GM12878 (cell line): ENCODE results near the gene GTPBP1. TPM values are rescaled to one million over a fixed set of nuclear protein-coding genes. Genes with fewer than 3 reads are reported as not detected.

ENCODE experiments used
- ATAC-seq: fragments of 200-7000 bp; cut with Tn5 transposase; 3 replicates; pipeline ENCODE4 v1.9.1; 2020; ENCODE audit warnings: mild to moderate bottlenecking, moderate library complexity
- BruUV-seq: library from RNA; stranded (reverse); fragments of 400-500 nt; replicated peaks from 2 replicates; lab custom pipeline; 2021; lab: Mats Ljungman, UMichigan
- CTCF ChIA-PET: fragments of 300-600 bp; sonication (Branson Sonifier 250); formaldehyde crosslinking; extraction: SDS; loops from one replicate; lab custom pipeline; 2021; ENCODE audit warnings: inconsistent platforms; lab: Yijun Ruan, JAX
- POLR2A ChIA-PET: fragments of 350-600 bp; formaldehyde crosslinking; extraction: SDS; loops from one replicate; lab custom pipeline; 2021; ENCODE audit warnings: inconsistent platforms; lab: Charles Lee
- RAD21 ChIA-PET: fragments of 300-600 bp; sonication (Branson Sonifier 250); formaldehyde crosslinking; loops from one replicate; lab custom pipeline; 2023; ENCODE audit warnings: antibody characterized with exemption; ENCODE audit not compliant: unreplicated experiment; lab: Charles Lee
- SMC1A ChIA-PET: fragments of 300-600 bp; sonication (Branson Sonifier 250); formaldehyde crosslinking; loops from one replicate; lab custom pipeline; 2023; ENCODE audit not compliant: unreplicated experiment, uncharacterized antibody; lab: Charles Lee
- DNase-seq: peaks from one replicate; pipeline ENCODE4 v3.0.0-alpha.2; 2011; ENCODE audit warnings: low read depth, low spot score
- FAIRE-seq: peaks from 3 replicates; lab custom pipeline; 2011; peaks lifted over from hg19 to GRCh38; lab: Jason Lieb, UNC
- H2AFZ ChIP-seq: 2 replicates; pipeline ENCODE4 v1.6.0; 2011; ENCODE audit warnings: low read depth, low read length, control low read depth; ENCODE audit not compliant: control insufficient read depth
- H3K27ac ChIP-seq: 2 replicates; pipeline ENCODE4 v1.5.1; 2011; ENCODE audit warnings: control low read depth; ENCODE audit not compliant: control insufficient read depth, insufficient read depth
- H3K27me3 ChIP-seq, 2 experiments: replicated peaks in 1 of 2; 2 replicates each; pipeline versions ENCODE4 v1.6.0 to v1.6.1; 2011; ENCODE audit warnings: low read length in 1 of 2; ENCODE audit not compliant: control insufficient read depth in 2 of 2, insufficient read depth in 2 of 2
- H3K36me3 ChIP-seq, 2 experiments: 2 replicates each; pipeline ENCODE4 v1.5.1; 2011; ENCODE audit warnings: low read length in 1 of 2; ENCODE audit not compliant: control insufficient read depth in 2 of 2, insufficient read depth in 2 of 2
- H3K4me1 ChIP-seq: 2 replicates; pipeline ENCODE4 v1.6.1; 2011; ENCODE audit warnings: mild to moderate bottlenecking, low read length, moderate library complexity, mixed read lengths; ENCODE audit not compliant: control insufficient read depth, insufficient read depth
- H3K4me2 ChIP-seq: 2 replicates; pipeline ENCODE4 v1.6.0; 2011; ENCODE audit warnings: control low read depth; ENCODE audit not compliant: control insufficient read depth, insufficient read depth
- H3K4me3 ChIP-seq: fragments of 200-600 bp; sonication (generic); 2 replicates; pipeline ENCODE4 v1.5.1; 2016
- H3K79me2 ChIP-seq: 2 replicates; pipeline ENCODE4 v1.6.0; 2011; ENCODE audit warnings: low read length; ENCODE audit not compliant: control insufficient read depth, insufficient read depth
- H3K9ac ChIP-seq: 2 replicates; pipeline ENCODE4 v1.8.0; 2011; ENCODE audit warnings: low read length, control low read depth, mixed read lengths; ENCODE audit not compliant: control insufficient read depth, insufficient read depth
- H3K9me3 ChIP-seq: replicated peaks from 3 replicates; pipeline ENCODE4 v1.5.1; 2011; ENCODE audit warnings: mild to moderate bottlenecking, low read length; ENCODE audit not compliant: control insufficient read depth, insufficient read depth
- H4K20me1 ChIP-seq: 2 replicates; pipeline ENCODE4 v1.6.0; 2011; ENCODE audit not compliant: control insufficient read depth, insufficient read depth
- CBX5 ChIP-seq: sonication (generic); IDR thresholded peaks from 2 replicates; pipeline ENCODE4 v1.6.1; 2016; ENCODE audit warnings: low read depth, moderate library complexity, mild to moderate bottlenecking, inconsistent platforms
- IRF4 ChIP-seq: IDR thresholded peaks from 2 replicates; pipeline ENCODE4 v1.6.1; 2011; ENCODE audit warnings: low read depth, low read length
- SUPT20H ChIP-seq: IDR thresholded peaks from 2 replicates; pipeline ENCODE4 v1.6.1; 2011; ENCODE audit warnings: low read depth, mild to moderate bottlenecking, low read length, moderate library complexity, borderline replicate concordance; ENCODE audit not compliant: control insufficient read depth
- ZNF274 ChIP-seq: IDR thresholded peaks from one replicate; pipeline ENCODE4 v1.8.0; 2011; ENCODE audit not compliant: insufficient read length, insufficient read depth
- WGBS: methylation state at CpG from one replicate; pipeline ENCODE4 v1.1.6; 2016; ENCODE audit warnings: low lambda C conversion rate; ENCODE audit not compliant: insufficient replicate concordance, insufficient coverage; ENCODE audit errors: missing lambda C conversion rate; 5-methylcytosine and 5-hydroxymethylcytosine counted together
- in situ Hi-C: fragments of 300-500 bp; cut with MboI; formaldehyde crosslinking; loops from 9 replicates; pipeline ENCODE4 v1.14.3; 2018; ENCODE audit warnings: mixed read lengths
- intact Hi-C: fragments of 100-400 bp; cut with micrococcal nuclease; formaldehyde crosslinking; loops from one replicate; pipeline ENCODE4 v1.14.2; 2022; ENCODE audit not compliant: unreplicated experiment
- polyA plus RNA-seq, 11 experiments: library from polyadenylated mRNA; depleted of rRNA in 4 of 11; unstranded in 6 of 11; stranded (reverse) in 5 of 11; fragments of >200 nt; fragmentation: Nextera tagmentation in 4 of 11; fragmentation: Illumina TruSeq in 1 of 11; extraction: Ambion mirVana in 4 of 11; extraction: Trizol in 1 of 11; gene quantifications; 1 replicate in 1 of 11; 2 replicates in 10 of 11; pipeline versions ENCODE4 v1.2.1 to v1.2.3, GENCODE V29; 2011 to 2016; ENCODE audit warnings: inconsistent platforms in 2 of 11, missing spikeins in 2 of 11, low read depth in 1 of 11
- total RNA-seq, 4 experiments: library from RNA; depleted of rRNA in 3 of 4; stranded (reverse); fragments of >200 nt in 3 of 4; fragmentation: Illumina TruSeq in 1 of 4; extraction: Trizol in 1 of 4; gene quantifications; 2 replicates each; pipeline versions ENCODE4 v1.2.1 to v1.2.3, GENCODE V29; 2013 to 2021
- TF ChIP-seq, protein P1 (sequence below): fragments of 450-650 bp; IDR thresholded peaks from 2 replicates; pipeline ENCODE4 v1.6.1; 2018; ENCODE audit warnings: mild to moderate bottlenecking, low read depth, moderate library complexity; ENCODE audit not compliant: partially characterized antibody
- TF ChIP-seq, protein P2 (sequence below): IDR thresholded peaks from 2 replicates; pipeline ENCODE4 v1.6.1; 2012; ENCODE audit warnings: low read length, inconsistent platforms
- TF ChIP-seq, protein P3 (sequence below): fragments of 450-650 bp; IDR thresholded peaks from 2 replicates; pipeline ENCODE4 v1.6.1; 2017; ENCODE audit warnings: mild to moderate bottlenecking

The GTPBP1 gene
- total and polyA plus RNA-seq, 10 of the 15 experiments (the other 5 are each of a cell fraction or from before 2014, with no cell fraction given) = 0.89 to 63.1 (median 34.2) TPM

DNA sequence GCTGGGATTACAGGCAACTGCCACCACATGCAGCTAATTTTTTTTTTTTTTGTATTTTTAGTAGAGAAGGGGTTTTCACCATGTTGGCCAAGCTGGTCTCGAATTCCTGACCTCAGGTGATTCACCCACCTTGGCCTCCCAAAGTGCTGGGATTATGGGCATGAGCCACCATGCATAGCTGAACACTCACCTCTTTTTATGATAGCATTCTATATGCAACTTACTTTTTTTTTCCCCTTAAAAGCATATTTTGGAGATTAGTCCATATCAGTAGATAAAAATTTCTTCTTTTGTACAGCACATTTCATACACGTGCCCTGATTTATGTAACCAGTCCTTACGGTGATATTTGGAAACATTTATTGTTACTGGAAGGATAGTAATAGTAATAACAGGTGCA, 14.6 kb downstream of the GTPBP1 start (continued):
- TF ChIP-seq, protein P1, sequence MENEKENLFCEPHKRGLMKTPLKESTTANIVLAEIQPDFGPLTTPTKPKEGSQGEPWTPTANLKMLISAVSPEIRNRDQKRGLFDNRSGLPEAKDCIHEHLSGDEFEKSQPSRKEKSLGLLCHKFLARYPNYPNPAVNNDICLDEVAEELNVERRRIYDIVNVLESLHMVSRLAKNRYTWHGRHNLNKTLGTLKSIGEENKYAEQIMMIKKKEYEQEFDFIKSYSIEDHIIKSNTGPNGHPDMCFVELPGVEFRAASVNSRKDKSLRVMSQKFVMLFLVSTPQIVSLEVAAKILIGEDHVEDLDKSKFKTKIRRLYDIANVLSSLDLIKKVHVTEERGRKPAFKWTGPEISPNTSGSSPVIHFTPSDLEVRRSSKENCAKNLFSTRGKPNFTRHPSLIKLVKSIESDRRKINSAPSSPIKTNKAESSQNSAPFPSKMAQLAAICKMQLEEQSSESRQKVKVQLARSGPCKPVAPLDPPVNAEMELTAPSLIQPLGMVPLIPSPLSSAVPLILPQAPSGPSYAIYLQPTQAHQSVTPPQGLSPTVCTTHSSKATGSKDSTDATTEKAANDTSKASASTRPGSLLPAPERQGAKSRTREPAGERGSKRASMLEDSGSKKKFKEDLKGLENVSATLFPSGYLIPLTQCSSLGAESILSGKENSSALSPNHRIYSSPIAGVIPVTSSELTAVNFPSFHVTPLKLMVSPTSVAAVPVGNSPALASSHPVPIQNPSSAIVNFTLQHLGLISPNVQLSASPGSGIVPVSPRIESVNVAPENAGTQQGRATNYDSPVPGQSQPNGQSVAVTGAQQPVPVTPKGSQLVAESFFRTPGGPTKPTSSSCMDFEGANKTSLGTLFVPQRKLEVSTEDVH = no peak
- TF ChIP-seq SUPT20H = no peak
- TF ChIP-seq, protein P2, sequence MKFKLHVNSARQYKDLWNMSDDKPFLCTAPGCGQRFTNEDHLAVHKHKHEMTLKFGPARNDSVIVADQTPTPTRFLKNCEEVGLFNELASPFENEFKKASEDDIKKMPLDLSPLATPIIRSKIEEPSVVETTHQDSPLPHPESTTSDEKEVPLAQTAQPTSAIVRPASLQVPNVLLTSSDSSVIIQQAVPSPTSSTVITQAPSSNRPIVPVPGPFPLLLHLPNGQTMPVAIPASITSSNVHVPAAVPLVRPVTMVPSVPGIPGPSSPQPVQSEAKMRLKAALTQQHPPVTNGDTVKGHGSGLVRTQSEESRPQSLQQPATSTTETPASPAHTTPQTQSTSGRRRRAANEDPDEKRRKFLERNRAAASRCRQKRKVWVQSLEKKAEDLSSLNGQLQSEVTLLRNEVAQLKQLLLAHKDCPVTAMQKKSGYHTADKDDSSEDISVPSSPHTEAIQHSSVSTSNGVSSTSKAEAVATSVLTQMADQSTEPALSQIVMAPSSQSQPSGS = no peak
- no peak for TF ChIP-seq CBX5

DNA sequence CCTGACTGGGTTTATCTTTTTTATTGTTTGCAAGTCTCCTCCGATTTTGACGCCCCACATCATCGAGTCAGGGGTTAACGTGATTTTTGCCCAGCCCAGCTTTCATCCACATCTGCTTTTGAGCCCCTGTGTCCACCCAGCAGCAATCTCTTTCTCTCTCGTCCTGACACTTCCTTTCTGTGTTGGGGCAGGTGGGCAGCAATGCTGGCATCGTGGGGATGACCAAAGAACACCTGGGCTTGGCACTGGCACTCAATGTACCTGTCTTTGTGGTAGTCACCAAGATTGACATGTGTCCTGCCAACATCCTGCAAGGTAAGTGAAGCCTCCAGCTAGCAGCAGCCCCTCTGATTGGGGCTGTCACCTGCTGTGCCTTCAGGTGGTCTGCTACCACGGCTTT, 15.8 kb downstream of the GTPBP1 start:
- DNase-seq = no peak
- SMC1A ChIA-PET = interaction anchor here (0.7 to 1.6 kb wide), 3 partner anchors 12 to 282 kb away, joined by 3 to 4 read pairs (median 3); partner anchors contain the start of gene TOMM22
- intact Hi-C loops = no loop called here
- WGBS = 80% methylated on average over 7 of the region's 7 CpGs
- TF ChIP-seq IRF4 (no peak), SUPT20H (no peak), ZNF274 (no peak)
- TF ChIP-seq, protein P3, sequence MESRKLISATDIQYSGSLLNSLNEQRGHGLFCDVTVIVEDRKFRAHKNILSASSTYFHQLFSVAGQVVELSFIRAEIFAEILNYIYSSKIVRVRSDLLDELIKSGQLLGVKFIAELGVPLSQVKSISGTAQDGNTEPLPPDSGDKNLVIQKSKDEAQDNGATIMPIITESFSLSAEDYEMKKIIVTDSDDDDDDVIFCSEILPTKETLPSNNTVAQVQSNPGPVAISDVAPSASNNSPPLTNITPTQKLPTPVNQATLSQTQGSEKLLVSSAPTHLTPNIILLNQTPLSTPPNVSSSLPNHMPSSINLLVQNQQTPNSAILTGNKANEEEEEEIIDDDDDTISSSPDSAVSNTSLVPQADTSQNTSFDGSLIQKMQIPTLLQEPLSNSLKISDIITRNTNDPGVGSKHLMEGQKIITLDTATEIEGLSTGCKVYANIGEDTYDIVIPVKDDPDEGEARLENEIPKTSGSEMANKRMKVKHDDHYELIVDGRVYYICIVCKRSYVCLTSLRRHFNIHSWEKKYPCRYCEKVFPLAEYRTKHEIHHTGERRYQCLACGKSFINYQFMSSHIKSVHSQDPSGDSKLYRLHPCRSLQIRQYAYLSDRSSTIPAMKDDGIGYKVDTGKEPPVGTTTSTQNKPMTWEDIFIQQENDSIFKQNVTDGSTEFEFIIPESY = no peak
- TF ChIP-seq, all 136 proteins: peak for 0
- Histone ChIP-seq H3K79me2 (no peaks in the 10 kb centered on the region), H3K4me2 (no peak overlapping the region), H3K36me3 (peaks cover 43 to 61% of the 10 kb centered on the region in 2 experiments), H2AFZ (no peak overlapping the region), H3K9ac (no peak overlapping the region), H3K9me3 (no peaks in the 10 kb centered on the region), H3K27ac (no peak overlapping the region), H3K4me1 (no peaks in the 10 kb centered on the region), H3K4me3 (no peak overlapping the region), H4K20me1 (no peaks in the 10 kb centered on the region), H3K27me3 (no peaks in the 10 kb centered on the region)
- ChIA-PET CTCF (interaction anchor here (0.9 to 1.4 kb wide), 3 partner anchors 11 to 27 kb away, joined by 3 to 6 read pairs (median 5); no protein-coding TSS in a partner anchor), RAD21 (interaction anchor here (1.0 kb wide), 1 partner anchor 44 kb away, joined by 3 read pairs; no protein-coding TSS in a partner anchor), POLR2A (no interaction called here)
- ATAC-seq = no peak
- in situ Hi-C loops = no loop called here
- no peak for FAIRE-seq
- no TSS peak for BruUV-seq
